Upper lobe of right lung (tissue), 1 donor: ENCODE results near the gene LRP2. TPM values are rescaled to one million over a fixed set of nuclear protein-coding genes. Genes with fewer than 3 reads are reported as not detected.

Experiments used
- ATAC-seq: fragments of 200-7000 bp; cut with Tn5 transposase; one replicate; pipeline ENCODE4 v1.9.1; 2020; ENCODE audit warnings: mild to moderate bottlenecking, moderate library complexity
- DNase-seq: peaks from one replicate; pipeline ENCODE4 v3.0.0-alpha.2; 2020
- H3K27ac ChIP-seq: fragments of 200-600 bp; one replicate; pipeline ENCODE4 v1.8.0; 2022
- H3K27me3 ChIP-seq: fragments of 200-600 bp; one replicate; pipeline ENCODE4 v1.8.0; 2022; ENCODE audit warnings: mild to moderate bottlenecking
- H3K36me3 ChIP-seq: fragments of 200-600 bp; one replicate; pipeline ENCODE4 v1.8.0; 2022
- H3K4me1 ChIP-seq: fragments of 200-600 bp; one replicate; pipeline ENCODE4 v1.8.0; 2022
- H3K4me3 ChIP-seq: fragments of 200-600 bp; one replicate; pipeline ENCODE4 v1.8.0; 2022; ENCODE audit warnings: mild to moderate bottlenecking
- H3K9me3 ChIP-seq: fragments of 200-600 bp; one replicate; pipeline ENCODE4 v1.8.0; 2022
- CTCF ChIP-seq: fragments of 200-600 bp; IDR thresholded peaks from one replicate; pipeline ENCODE4 v1.8.0; 2022; ENCODE audit warnings: antibody characterized with exemption
- intact Hi-C: fragments of 100-400 bp; cut with DNase I; formaldehyde crosslinking; loops from one replicate; pipeline ENCODE4 v1.11.0; 2022
- total RNA-seq: library from RNA; stranded (reverse); fragmentation: NEBNext Ultra II Directional; extraction: Animal tissue kit (Norgen Biotek cat#: 25700); gene quantifications from one replicate; pipeline ENCODE4 v1.2.1, GENCODE V29; 2021
- donor health status: DM: no; HTN: yes; CAD: no; lungs with severe emphysema.

The LRP2 gene
- total RNA-seq, 1 donor from 2014 or later, result 36.6 TPM

GRCh38 chr2:169205176-169205575 is 157.2 kb downstream of the LRP2 start:
- H3K27me3 ChIP-seq, result no peaks in the 10 kb centered on the region
- H3K4me3 ChIP-seq, result no peak overlapping the region
- no peaks in the 10 kb centered on the region for H3K4me1 ChIP-seq
- no peak for DNase-seq
- H3K27ac ChIP-seq, result no peak overlapping the region
- no peak for TF ChIP-seq CTCF
- H3K9me3 ChIP-seq, result no peaks in the 10 kb centered on the region
- H3K36me3 ChIP-seq, result no peaks in the 10 kb centered on the region
- intact Hi-C loops, result no loop called here
- ATAC-seq, result no peak

- intact Hi-C loops, result no loop called here
- H3K4me1 ChIP-seq, result no peaks in the 10 kb centered on the region
- no peak overlapping the region for H3K27ac ChIP-seq
- H3K27me3 ChIP-seq, result no peaks in the 10 kb centered on the region
- no peak for ATAC-seq
- no peaks in the 10 kb centered on the region for H3K9me3 ChIP-seq
- H3K4me3 ChIP-seq, result no peak overlapping the region
- no peak for DNase-seq
- no peak for TF ChIP-seq CTCF
- no peaks in the 10 kb centered on the region for H3K36me3 ChIP-seq
These were observed 158.4 kb downstream of the LRP2 start for GRCh38 chr2:169203952-169204351.

GRCh38 chr2:169200756-169201155 is 161.6 kb downstream of the LRP2 start:
- no peak for TF ChIP-seq CTCF
- H3K4me3 ChIP-seq, result no peak overlapping the region
- H3K27ac ChIP-seq, result no peak overlapping the region
- H3K36me3 ChIP-seq, result no peaks in the 10 kb centered on the region
- DNase-seq (no peak), ATAC-seq (no peak)
- H3K27me3 ChIP-seq, result no peaks in the 10 kb centered on the region
- no peaks in the 10 kb centered on the region for H3K4me1 ChIP-seq
- intact Hi-C loops, result no loop called here
- no peaks in the 10 kb centered on the region for H3K9me3 ChIP-seq

GRCh38 chr2:169193618-169194017 is 168.7 kb downstream of the LRP2 start:
- H3K9me3 ChIP-seq, result no peaks in the 10 kb centered on the region
- no peaks in the 10 kb centered on the region for H3K27me3 ChIP-seq
- intact Hi-C loops, result no loop called here
- no peak for TF ChIP-seq CTCF
- no peaks in the 10 kb centered on the region for H3K4me1 ChIP-seq
- ATAC-seq (no peak), DNase-seq (no peak)
- no peak overlapping the region for H3K27ac ChIP-seq
- no peaks in the 10 kb centered on the region for H3K36me3 ChIP-seq
- no peak overlapping the region for H3K4me3 ChIP-seq

- ATAC-seq (no peak), DNase-seq (no peak)
- no peaks in the 10 kb centered on the region for H3K36me3 ChIP-seq
- no peaks in the 10 kb centered on the region for H3K27me3 ChIP-seq
- no peak overlapping the region for H3K4me3 ChIP-seq
- H3K4me1 ChIP-seq, result no peaks in the 10 kb centered on the region
- intact Hi-C loops, result no loop called here
- no peaks in the 10 kb centered on the region for H3K9me3 ChIP-seq
- no peak overlapping the region for H3K27ac ChIP-seq
- no peak for TF ChIP-seq CTCF
These were observed 172.0 kb downstream of the LRP2 start for GRCh38 chr2:169190197-169190775.

- ATAC-seq, result no peak
These were observed 173.2 kb downstream of the LRP2 start for GRCh38 chr2:169189132-169189531.

More at GRCh38 chr2:169189132-169189531, 173.2 kb downstream of the LRP2 start:
- no peak for DNase-seq
- Histone ChIP-seq H3K4me1 (no peaks in the 10 kb centered on the region), H3K27me3 (no peaks in the 10 kb centered on the region), H3K36me3 (no peaks in the 10 kb centered on the region), H3K4me3 (no peak overlapping the region), H3K9me3 (no peaks in the 10 kb centered on the region), H3K27ac (no peak overlapping the region)
- no peak for TF ChIP-seq CTCF
- intact Hi-C loops, result no loop called here
